GM19328 (cell line): Measurements from ENCODE around the gene EPHA1.

Source experiments
- ATAC-seq: cut with Tn5 transposase; IDR thresholded peaks from one replicate; pipeline ENCODE4 v1.9.1; 2021; ENCODE audit warnings: mild to moderate bottlenecking, moderate library complexity; ENCODE audit not compliant: unreplicated experiment

EPHA1 gene

DNA sequence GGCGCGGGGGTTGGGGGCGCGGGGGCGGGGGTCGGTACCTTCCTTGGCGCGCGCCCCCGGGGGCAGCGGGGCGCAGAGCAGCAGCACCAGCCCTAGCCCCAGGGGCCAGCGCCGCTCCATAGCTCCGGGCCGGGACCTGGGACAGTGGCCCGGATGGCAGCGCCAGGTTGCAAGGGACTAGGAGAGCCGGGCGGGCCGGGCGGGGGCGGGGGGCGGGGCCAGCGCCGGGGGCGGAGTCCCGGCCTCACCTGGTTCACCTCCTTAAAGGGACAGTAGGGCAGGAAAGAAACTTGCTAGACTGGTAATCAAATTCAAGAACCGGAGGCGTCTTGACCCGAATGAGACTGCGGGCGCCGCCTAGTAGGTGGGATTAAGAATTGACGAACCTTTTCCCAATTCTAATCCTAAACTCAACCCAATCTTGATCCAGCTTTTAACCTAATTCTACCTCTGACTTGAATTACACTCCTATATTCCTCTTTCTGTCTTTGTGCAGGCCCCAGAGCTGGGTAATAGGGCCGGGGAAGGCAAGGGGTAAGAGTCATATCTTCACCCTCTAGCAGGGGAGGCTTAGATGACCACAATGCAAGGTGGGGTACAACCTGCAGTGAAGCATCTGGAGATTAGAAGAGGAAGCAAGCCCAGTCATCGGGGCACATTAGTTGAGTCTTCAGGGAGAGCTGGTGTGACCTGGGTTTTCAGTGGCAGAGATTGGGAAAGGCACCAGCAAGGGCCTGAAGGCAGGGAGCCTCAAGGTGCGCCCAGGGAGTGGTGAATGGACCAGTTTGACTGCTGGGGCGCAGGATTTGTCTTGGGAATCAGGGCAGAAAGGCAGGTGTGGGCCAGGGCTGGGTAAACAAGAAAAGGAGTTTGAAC is at the start of gene EPHA1:
Gene EPHA1, minus strand, starts transcription at position 171 of the 876 bp plus-strand sequence. Its CDS starts 51 bp downstream, at position 120.
- no peak for ATAC-seq

DNA sequence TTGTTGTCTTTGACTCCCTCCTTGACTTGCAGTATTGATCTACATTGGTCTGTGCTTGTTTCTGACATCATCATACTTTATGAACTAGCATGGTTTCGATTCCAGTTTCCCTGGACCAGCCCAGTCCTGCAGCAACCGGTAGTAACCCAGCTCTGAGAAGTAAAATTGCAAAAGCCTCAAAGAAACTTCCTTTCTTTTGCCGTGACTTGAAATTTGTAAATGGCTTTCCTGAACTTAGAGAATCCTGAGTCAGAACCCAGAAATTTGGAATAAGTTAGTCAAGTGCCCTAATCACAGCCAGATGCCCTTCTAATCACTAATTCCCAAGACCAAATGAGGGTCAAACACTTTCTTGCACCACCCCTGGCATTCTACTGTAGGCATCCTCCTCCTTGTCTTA is 49.6 kb upstream of the EPHA1 start:
- ATAC-seq = no peak

- ATAC-seq = no peak
These were observed 48.5 kb upstream of the EPHA1 start for GRCh38 chr7:143456992-143457793.

DNA sequence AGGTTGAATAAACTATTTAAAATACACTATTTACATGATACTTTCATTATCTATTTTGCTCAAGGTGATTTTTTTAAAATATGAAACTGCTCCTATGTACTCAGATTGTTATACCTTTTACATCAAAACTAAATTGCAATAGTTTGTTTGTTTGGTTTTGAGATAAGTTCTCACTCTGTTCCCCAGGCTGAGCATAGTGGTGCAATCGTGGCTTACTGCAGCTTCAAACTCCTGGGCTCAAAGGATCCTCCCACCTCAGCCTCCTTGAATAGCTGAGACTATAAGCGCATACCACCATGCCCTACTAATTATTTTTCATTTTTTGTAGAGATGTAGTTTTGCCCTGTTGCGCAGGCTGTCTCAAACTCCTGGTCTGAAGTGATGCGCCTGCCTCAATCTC is 47.3 kb upstream of the EPHA1 start:
- ATAC-seq = no peak

- ATAC-seq = no peak
These were observed 46.8 kb upstream of the EPHA1 start for GRCh38 chr7:143455491-143455890.

GRCh38 chr7:143454091-143454680 is 45.5 kb upstream of the EPHA1 start:
- no peak for ATAC-seq

GRCh38 chr7:143452495-143452894 is 43.8 kb upstream of the EPHA1 start:
- ATAC-seq = no peak

GRCh38 chr7:143451746-143452145 is 43.1 kb upstream of the EPHA1 start:
- ATAC-seq = no peak

GRCh38 chr7:143451122-143451521 is 42.5 kb upstream of the EPHA1 start:
- ATAC-seq = no peak

DNA sequence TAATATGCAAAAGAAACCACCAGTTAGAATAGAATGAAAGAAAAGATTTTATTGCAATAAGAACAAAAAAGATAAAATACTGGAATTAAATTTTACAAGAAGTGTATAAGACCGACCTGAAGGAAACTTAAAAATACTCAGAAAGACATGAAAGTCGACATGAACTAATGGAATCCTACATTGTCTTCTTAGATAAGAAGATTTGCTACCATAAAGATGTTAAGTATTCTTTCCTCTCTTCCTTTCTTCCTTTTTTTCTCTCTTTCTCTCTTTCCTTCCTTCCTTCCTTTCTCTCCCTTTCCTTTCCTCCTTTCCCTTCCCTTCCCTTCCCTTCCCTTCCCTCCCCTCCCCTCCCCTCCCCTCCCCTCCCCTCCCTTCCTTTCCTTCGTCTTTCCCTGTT is 41.1 kb upstream of the EPHA1 start:
- ATAC-seq = no peak

- ATAC-seq = no peak
These were observed 39.8 kb upstream of the EPHA1 start for GRCh38 chr7:143448429-143448828.

GRCh38 chr7:143447466-143447865 is 38.8 kb upstream of the EPHA1 start:
- no peak for ATAC-seq

DNA sequence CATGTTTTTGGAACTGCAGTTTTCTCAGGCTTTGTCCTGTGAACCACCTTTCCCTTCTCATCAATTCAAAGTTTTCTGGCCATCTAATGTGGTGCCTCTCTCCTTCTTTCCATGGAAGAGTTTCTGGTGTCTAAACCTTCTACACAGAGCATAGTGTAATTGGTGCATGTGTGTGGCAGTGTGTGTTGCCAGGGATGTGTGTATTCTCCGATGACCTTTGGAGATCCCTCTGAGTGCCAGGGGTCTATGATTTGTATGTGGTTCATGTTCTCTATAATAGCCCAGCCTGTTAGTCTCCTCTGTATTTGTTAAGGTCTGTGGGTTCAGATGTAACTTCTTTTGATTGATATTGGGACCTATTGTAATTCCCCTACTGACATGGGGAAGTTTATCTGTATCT is 36.1 kb upstream of the EPHA1 start:
- ATAC-seq = no peak

GRCh38 chr7:143444063-143444782 is 35.6 kb upstream of the EPHA1 start:
- no peak for ATAC-seq

DNA sequence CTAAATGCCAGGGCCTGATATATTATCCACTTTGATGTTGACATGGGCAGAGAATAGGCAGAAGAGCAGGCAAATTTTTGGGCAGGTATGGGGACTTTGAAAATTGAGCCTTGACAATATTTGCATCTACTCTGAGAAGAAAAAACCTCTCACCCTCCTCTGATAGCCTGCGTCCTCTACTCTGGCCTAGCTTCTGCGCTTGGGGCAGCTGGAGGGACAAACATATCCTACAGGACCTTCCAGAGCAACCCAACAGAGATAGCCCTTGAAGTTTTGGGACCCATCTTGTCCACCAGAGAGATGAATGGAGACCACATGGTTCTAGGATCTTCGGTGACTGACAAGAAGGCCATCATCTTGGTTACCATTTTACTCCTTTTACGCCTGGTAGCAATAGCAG is 34.5 kb upstream of the EPHA1 start, which contains the start of gene TAS2R60:
Gene TAS2R60, plus strand, starts transcription at position 301 of the 400 bp plus-strand sequence. Its CDS starts 0 bp downstream, at position 301.
- no peak for ATAC-seq

GRCh38 chr7:143439866-143440265 is 31.2 kb upstream of the EPHA1 start:
- no peak for ATAC-seq

DNA sequence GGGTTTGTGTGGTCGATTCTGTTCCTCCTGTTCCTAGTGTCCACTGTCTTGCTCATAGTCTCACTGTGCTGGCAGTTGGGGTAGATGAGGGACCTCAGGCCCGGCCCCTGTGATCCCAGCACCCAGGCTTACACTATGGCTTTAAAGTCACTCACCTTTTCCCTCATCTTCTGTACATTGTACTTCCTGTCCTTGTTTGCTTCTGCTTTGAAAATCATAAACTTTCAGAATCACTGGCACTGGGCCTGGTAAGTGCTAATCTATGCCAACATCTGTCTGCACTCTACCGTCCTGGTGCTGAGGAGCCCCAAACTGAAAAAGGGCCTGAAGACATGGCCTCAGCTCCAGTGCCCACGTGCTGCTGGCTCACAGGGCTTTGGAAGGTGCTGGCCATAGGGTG is 28.9 kb upstream of the EPHA1 start:
- ATAC-seq = no peak

GRCh38 chr7:143436325-143436946 is 27.8 kb upstream of the EPHA1 start:
- peak; percentile 51 for ATAC-seq

GRCh38 chr7:143435266-143435665 is 26.6 kb upstream of the EPHA1 start:
- no peak for ATAC-seq

GRCh38 chr7:143434660-143435059 is 26.0 kb upstream of the EPHA1 start:
- ATAC-seq = no peak
